Measurements from ENCODE around the gene HECTD2. TPM values are rescaled to one million over a fixed set of nuclear protein-coding genes. Genes with fewer than 3 reads are reported as not detected.

HECTD2 gene, protein sequence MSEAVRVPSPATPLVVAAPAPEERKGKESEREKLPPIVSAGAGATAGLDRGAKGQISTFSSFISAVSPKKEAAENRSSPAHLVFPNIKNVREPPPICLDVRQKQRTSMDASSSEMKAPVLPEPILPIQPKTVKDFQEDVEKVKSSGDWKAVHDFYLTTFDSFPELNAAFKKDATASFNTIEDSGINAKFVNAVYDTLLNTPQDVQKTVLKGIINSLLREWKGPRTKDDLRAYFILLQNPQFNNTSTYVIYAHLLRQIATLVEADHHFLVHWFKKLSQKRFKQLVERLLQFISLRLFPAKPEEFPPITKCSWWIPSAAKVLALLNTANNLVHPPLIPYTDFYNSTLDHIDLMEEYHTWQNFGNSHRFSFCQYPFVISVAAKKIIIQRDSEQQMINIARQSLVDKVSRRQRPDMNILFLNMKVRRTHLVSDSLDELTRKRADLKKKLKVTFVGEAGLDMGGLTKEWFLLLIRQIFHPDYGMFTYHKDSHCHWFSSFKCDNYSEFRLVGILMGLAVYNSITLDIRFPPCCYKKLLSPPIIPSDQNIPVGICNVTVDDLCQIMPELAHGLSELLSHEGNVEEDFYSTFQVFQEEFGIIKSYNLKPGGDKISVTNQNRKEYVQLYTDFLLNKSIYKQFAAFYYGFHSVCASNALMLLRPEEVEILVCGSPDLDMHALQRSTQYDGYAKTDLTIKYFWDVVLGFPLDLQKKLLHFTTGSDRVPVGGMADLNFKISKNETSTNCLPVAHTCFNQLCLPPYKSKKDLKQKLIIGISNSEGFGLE
- 2.6 and 3.0 TPM in 2 replicates for total RNA-seq

DNA sequence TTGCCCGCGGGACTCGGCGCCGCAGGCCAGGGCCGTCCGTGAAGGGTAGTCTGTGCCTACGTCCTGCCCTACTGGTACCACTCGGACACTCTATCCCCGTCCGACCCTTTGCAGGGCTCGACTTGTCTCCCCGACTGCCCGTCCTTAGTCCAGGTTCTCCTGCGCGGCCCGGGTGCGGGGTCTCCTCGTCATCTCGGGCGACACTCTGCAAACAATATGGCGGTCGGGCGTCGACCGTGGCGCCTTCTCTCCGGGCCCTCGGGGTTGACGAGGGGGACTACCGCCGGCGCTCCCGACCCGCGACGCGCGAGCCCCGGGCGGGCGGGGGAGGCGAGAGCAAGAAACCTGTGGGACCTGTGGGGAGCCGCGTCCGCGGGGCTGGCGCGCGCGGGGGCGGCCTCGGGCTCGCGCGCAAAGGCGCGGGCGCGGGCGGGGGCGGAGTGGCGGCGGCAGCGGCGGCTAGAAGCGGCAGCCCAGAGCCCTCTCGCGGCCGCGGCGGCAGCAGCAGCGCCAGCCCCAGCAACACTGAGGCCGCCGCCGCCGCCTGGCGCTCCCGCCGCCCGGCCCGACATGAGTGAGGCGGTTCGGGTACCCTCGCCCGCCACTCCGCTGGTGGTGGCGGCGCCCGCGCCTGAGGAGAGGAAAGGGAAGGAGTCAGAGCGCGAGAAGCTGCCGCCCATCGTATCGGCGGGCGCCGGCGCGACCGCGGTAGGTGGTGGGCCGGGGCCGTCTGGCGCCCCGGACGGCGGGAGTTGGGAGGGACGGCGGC is at the start of gene HECTD2:
HECTD2 (plus strand) TSS at position 476 of the 769 bp plus-strand sequence; CDS start at position 571, 95 bp downstream.

Other genes with a start within 250 kb of the HECTD2 start
- gene PCGF5, start 189.7 kb upstream of the HECTD2 start, total RNA-seq: 16.5 and 18.7 TPM in 2 replicates
- gene PPP1R3C, start 222.7 kb downstream of the HECTD2 start, total RNA-seq: 4.4 and 6.7 TPM in 2 replicates

All from airway epithelial cell (primary cell).